AG09309 (cell line): Measurements from ENCODE around the gene AURKB.
A peak's percentile ranks its signal among the peaks of the same experiment; 100 is the strongest.

Experiments used
- DNase-seq: peaks from one replicate; pipeline ENCODE4 v3.0.0-alpha.2; 2010; ENCODE audit warnings: low read depth
- H3K4me3 ChIP-seq: 2 replicates; pipeline ENCODE4 v1.5.1; 2011; ENCODE audit warnings: mild to moderate bottlenecking, low read depth, low read length, moderate library complexity; ENCODE audit not compliant: control insufficient read depth
- CTCF ChIP-seq: IDR thresholded peaks from 2 replicates; pipeline ENCODE4 v1.5.1; 2011; ENCODE audit warnings: mild to moderate bottlenecking, low read depth, low read length, inconsistent platforms; ENCODE audit not compliant: insufficient read depth, control insufficient read depth; ENCODE audit errors: missing control alignments

The AURKB gene

GRCh38 chr17:8249621-8250500, 39.5 kb upstream of the AURKB start:
- TF ChIP-seq CTCF = no peak
- no peak for DNase-seq
- peak overlapping the region; percentile 98 for H3K4me3 ChIP-seq

- TF ChIP-seq CTCF = no peak
- H3K4me3 ChIP-seq = peak within 1 kb of the TSS; percentile 98
- DNase-seq = peak; percentile 58
Measured at GRCh38 chr17:8248751-8249607, 38.6 kb upstream of the AURKB start, which contains the start of gene PFAS. TSS of gene PFAS (plus strand) at chr17:8249289. CDS start at chr17:8253938, 4,649 bp downstream.

DNA sequence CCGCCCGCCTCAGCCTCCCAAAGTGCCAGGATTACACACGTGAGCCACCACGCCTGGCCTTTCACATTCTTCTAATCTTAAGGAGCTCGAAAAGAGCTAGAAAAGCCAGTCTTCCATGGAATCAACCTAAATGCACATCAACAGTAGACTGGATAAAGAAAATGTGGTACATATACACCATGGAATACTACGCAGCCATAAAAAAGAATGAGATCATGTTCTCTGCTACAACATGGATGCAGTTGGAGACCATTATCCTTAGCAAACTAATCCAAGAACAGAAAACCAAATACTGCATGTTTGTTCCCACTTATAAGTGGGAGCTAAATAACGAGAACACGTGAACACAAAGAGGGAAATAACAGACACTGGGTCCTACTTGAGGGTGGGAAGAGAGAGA, 34.4 kb upstream of the AURKB start:
- DNase-seq = no peak
- TF ChIP-seq CTCF = no peak
- H3K4me3 ChIP-seq = no peak overlapping the region

DNA sequence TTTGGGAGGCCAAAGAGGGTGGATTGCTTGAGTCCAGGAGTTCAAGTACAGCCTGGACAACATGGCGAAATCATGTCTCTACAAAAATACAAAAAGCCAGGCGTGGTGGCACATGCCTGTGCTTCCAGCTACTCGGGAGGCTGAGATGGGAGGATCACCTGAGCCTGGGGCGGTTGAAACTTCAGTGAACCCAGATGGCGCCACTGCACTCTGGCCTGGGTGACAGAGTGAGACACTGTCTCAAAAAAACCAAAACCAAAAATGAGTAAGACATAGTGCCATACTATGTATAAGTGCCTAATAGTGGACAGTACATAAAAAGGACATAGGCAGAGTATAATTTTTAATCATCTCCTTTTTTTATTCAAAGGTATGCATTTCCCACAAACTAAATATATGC, 33.5 kb upstream of the AURKB start:
- no peak for DNase-seq

GRCh38 chr17:8237886-8238285, 27.5 kb upstream of the AURKB start:
- no peak for TF ChIP-seq CTCF
- no peak for DNase-seq
- no peak overlapping the region for H3K4me3 ChIP-seq

More for the DNA sequence above, 33.5 kb upstream of the AURKB start:
- TF ChIP-seq CTCF = no peak
- H3K4me3 ChIP-seq = no peak overlapping the region

GRCh38 chr17:8237175-8237574, 26.8 kb upstream of the AURKB start:
- no peak for TF ChIP-seq CTCF
- DNase-seq = no peak
- no peak overlapping the region for H3K4me3 ChIP-seq
